ENCODE measurements around the gene SPTB. TPM values are rescaled to one million over a fixed set of nuclear protein-coding genes. Genes with fewer than 3 reads are reported as not detected.

SPTB gene
- total RNA-seq, 1 experiment from 2014 or later = 0.84 TPM

DNA sequence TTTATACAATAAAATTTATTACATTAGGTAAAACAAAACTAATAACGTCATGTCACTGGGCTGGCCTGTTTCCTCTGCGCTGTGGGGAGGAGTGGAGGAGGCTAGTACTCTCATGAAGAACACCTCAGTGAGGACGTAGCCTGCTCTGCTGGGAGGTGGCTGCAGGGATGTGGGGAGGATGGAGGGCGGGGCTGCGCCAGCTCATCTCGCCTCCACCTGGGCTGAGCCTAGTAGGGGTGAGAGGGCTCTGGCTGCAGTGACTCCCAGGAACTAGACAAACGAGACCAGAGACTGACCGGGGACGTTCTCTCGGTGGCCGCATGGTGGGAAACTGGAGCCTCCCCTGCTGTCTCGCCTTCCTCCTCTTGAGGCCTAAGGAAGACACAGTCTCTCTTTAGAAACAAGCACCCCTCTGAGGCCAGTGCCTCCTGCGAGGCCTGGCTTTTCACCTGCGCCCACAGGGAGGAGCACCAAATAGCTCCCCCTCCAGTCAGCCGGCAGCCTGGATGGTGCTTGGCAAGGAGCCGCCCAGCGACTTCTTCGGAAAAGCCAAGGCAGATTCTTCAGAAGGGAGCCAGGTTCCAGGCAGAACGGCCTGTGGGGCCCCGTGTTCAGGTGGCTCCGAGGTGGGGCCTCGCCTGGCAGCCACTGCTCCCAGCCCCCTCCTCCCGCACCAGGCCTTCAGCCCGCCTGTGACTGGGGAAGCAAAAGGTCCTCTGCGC is 113.1 kb downstream of the SPTB start:
- DNase-seq (ENCODE audit: low read depth) = no peak

DNA sequence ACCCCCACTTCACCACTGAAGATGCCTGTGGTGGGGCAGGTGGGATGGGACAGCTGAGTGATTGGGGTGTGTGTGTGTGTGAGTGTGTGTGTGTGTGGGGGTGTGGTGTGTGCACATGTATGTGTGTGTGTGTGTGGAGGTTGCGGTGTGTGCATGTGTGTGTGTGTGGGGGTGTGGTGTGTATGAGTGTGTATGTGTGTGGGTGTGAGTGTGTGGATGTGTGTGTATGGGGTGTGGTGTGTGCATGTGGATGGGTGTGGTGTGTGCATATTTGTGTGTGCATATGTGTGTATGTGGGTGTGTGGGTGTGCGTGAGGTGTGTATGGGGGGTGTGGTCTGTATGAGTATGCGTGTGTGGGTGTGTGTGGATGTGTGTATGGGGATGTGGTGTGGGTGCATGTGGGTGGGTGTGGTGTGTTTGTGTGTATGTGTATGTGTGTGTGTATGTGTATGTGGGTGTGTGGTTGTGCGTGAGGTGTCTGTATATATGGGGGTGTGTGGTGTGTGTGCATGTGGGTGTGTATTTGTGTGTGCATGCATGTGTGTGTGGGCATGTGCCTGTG is 113.9 kb downstream of the SPTB start:
- DNase-seq (ENCODE audit: low read depth) = no peak

DNA sequence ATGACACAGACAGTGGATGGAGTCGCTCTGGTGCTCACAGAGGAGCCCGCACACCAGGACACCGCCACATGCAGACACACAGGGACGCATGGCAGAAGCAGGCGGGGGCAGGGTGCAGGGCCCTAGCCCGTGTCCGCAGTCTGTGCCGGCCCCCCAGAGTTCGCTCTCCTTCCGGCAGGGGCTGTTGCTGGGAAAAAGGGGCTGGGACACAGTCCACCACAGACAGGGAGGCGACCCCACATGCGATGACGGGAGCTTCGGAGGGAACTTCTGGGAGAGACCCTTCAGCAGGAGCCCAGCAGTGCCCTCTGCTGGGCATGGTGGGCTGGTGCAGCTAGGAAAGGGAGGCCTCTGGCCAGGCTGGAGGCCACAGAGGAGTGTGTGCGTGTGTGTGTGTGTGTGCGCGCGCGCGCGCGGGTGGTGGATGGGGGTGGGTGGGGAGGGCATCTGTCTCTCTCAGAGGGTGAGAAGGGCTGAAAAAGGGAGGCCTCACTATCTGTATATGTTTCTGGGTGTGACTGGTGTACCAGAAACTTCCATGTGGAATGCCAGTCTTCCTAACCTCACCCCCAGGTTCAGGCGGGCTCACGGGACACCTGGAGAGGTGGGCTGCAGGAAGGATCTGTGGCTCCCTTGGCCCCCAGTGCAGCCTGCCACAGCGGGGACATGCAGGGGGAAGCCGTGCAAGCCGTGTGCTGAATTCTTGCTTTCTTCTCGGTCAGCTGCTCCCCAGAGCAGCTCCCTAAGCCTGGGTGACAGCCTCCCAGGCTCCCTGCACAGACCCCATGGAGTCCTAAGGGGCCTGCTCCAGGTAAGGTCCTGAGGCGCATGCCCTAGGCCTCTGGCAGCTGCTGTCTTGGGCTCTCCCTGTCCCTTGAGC is 114.8 kb downstream of the SPTB start:
- DNase-seq (ENCODE audit: low read depth) = peak; percentile 54

DNA sequence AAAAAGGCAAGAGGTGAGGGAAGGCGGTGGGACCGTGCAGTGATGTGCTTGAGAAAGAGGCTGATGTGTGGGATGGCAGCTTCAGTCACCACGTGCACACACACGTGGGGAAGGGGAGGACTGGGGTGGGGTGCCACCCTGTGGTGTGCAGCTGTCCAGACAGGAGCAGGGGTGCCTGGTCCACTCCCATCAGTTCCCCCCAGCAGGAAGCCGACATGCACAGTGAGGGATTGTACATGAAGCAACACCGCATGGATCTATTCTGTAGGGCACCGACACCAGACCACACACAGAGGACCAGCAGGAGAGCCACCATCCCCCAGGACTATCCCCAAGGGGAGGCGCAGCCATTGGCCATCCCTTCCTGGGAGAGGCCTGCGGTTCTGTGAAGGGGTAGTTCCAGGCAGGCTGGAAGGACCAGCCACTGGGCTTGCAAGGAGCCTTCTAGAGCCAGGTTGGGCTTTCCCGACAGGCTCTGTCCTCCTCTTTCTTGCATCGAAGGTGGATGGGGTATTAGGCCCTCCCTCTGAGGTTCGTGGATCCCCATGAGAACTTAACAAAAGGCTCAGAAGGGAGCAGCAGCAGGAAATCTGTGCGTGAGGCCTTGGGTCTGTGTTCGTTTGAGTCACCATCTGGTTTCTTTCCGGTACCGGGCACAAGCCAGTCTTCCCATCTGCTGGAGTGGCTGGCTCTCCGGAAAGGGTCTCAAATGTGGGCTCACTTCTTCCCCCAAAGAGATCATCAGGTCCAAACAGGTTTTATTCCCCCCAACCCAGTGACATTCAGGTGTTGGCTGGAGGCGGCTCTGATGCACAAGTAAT is 115.7 kb downstream of the SPTB start:
- peak; percentile 53 for DNase-seq (ENCODE audit: low read depth)

DNA sequence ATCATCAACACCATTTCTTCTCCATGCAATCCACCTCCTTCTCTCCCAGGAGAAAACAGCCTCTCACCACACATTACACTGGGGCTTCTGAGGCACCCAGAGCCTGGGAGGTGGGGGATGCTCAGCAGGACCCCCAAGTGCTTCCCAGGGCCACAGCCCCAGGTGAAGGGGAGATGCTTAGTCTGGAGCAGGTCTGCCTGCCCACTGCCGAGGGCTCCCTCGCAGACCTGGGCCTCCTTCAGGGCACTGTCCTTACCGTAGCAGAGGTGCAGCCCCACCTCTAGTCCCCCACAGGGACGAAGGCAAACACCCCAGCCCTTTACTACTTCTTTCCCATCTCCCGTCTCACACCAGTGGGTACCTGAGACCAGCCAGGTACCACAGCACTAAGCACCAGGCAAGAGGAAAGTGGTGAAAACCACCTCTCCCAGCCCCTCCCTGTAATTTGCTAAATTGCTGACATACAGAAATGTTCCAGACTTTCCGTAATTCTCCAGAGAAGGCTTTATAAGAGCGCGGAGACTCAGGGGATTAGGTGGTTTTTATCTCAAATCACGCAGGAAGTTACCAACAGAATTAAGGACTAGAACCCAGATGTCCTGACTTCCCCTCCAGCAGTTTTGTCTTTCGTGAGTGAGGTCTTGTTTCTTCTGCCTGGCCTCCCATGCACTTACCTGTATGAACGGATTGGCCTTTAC is 116.5 kb downstream of the SPTB start:
- no peak for DNase-seq (ENCODE audit: low read depth)

DNA sequence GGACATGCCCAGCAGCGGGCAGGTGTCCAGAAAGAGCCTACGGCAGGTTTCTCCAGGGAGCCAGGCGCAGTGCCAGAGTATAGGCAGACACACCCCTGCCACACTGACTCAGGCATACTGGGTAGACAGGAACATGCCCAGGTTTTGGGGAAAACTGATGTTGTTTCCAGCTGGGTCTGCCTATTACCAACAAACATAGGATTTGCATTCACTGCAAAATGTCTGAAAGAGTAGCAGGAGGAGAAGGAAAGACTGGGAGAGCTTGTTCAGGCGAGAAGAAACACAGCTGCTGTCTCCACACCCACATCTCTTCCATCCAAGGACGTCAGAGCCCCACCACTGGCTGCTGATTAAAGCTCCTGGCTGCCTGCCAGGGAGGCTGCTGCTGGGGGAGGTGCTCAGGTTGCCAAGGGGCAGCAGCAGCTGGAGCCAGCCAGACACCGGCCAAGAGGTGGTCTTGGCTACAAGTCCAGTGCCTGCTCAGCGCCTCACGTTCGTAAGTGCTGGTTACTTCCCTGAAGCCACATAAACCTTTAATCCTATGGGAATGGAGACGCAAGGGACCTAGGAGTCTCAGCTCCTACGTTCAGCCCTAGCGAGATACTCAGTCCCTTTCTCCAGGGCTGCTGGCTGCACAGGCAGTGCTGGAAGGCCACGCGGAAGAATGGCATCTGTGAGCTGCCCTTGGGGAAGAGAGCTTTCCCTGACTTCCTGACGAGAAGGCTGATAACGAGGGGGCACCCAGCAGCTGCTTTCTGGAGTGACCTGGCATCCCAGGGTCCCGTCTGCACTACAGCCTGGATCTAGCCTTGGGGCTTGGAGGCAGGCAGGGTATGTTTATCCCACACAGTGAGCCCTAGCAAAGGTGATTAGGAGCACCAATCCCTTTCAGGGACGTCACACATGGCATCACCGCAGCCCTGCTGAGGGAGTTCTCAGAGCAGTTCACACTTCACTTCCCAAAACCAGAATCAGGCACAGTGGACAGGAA is 117.4 kb downstream of the SPTB start:
- peak; percentile 84 for DNase-seq (ENCODE audit: low read depth)

- DNase-seq (ENCODE audit: low read depth) = no peak
These were observed 118.2 kb downstream of the SPTB start for GRCh38 chr14:64761441-64762043.

- no peak for DNase-seq (ENCODE audit: low read depth)
These were observed 118.8 kb downstream of the SPTB start for GRCh38 chr14:64760916-64761315.

DNA sequence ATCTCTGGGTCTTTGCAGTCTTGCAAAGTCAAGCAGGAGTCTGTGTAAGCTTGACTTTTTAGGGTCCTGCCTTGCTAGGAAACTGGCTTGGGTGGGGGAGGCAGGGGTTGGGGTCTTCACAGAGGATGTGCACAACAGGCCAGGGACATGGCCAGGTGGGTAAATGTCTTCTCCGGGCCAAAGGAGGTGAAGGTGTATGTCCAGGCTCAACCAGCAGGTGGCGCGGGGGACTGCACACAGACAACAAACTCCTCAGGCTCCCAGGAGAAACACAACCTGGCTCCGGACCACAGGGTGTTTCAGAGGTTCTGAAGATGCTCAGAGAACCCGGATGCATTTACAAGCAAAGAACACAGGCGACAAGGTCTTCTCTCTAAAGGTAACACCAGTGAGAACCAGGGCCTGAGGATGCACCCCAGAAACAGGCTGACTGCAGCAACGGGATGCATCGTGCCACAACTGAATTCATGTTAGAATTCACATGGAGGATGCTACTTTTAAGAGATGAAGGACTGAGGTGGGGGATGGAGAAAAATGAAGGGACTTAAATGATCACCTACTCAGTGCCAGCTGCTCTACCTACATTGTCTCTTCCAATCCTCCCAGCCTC is 119.5 kb downstream of the SPTB start:
- DNase-seq (ENCODE audit: low read depth) = peak; percentile 40

DNA sequence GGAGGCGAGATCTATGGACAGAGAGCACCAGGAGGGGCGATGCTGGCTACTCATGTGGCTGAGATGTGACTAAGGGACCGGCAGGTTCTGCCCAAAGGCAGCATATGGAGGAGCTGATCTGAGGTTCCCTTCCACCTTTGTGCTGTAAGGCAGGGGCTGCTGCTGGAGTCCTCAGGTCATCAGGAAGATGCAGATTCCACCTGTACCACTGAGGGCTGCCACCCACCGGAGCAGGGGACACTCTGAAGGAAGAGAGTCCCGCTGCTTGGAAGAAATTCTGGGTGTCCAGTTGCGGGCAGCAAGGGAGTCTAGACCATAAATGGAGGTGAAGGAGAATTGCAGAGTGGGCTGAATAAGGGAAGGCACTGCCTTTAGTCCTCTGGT is 120.2 kb downstream of the SPTB start:
- DNase-seq (ENCODE audit: low read depth) = no peak

DNA sequence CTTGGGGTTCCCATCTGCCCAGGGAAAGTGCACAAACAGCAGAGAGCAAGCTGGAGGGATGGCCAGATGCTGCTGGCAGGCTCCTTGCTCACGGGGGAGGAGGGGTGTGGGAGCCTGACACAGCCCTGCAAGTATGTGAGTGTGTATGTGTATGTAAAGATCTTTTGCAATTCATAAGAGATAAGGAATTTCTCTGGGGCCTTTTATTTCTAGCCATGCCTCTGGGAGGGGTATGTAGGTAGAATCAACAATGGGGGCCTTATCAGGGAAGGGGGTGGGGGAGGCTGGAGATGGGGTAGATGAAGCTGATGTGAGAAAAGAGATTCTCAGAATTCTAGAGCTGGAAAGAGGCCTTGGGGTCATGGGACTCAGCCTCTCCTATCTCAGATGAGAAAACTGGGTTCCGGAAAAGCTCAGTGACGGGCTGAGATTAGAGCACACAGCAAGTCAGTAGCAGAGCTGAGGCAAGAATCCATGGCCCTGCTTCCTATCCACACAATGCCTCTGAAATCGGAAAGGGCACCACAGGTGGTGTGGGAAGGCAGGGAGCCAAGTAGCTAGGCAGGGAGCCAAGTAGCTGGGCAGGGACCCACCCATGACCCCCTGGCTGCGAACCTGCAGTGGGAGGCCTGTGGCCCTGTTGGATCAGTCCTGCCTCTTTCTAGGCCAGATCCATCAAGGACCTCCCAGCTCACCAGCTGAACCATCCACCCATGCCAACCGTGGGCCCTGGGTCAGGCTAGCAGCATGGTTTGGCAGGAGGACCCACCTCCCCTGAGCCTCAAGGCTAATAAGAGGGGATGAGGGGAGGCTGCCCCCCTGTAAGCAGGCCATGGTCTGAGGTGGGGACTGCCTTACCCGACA is 120.8 kb downstream of the SPTB start:
- peak; percentile 68 for DNase-seq (ENCODE audit: low read depth)

GRCh38 chr14:64758025-64758521 is 121.6 kb downstream of the SPTB start:
- DNase-seq (ENCODE audit: low read depth) = peak; percentile 15

GRCh38 chr14:64757601-64758000 is 122.1 kb downstream of the SPTB start:
- no peak for DNase-seq (ENCODE audit: low read depth)

GRCh38 chr14:64756712-64757111 is 123.0 kb downstream of the SPTB start:
- DNase-seq (ENCODE audit: low read depth) = no peak

DNA sequence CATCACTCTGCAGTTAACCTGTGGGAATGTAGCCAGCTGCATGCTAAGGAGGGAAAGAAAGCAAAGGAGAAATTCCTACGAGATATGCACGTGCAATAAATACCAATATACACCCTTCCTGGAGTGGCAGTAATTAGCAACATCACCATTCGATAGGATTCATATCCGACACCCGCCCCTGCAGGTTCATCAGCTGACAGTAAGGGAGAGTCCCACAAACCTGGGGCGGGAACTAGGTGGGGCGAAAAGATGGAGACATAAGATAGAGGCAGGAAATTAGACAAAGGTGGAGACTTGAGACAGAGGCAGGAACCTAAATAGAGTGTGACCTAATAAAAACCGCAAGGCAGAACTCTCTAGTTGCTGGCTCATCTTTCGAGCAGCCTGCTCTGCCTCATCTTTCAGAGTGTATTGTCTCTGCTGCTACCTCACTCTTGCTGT is 123.9 kb downstream of the SPTB start:
- DNase-seq (ENCODE audit: low read depth) = peak; percentile 56

- no peak for DNase-seq (ENCODE audit: low read depth)
These were observed 125.0 kb downstream of the SPTB start for GRCh38 chr14:64754685-64755084.

DNA sequence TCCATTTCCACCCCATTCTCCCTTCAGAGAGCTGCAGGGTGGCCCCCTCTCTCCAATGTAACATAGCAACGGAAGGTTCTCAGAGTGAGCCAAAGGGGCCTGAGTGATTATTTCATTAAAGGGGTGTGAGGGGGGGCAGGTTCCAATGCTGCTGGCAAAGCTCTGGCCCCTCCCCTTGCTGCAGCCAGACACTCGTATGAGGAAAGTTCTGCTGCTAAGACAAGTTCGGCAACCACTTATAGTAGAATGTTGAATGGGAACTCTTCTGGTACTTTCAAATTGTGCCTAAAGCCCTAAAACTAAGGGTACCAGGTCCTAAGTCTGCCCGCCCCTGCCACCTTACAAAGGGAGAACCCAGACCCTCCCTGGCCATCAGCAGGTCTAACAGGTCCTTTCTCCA is 125.7 kb downstream of the SPTB start:
- no peak for DNase-seq (ENCODE audit: low read depth)

GRCh38 chr14:64753374-64753773 is 126.3 kb downstream of the SPTB start:
- no peak for DNase-seq (ENCODE audit: low read depth)
